Measurements from ENCODE around the gene RPL10.

GRCh38 chrX:154429711-154430110 is 31.5 kb downstream of the RPL10 start:
- TF ChIP-seq CTCF (optimal IDR thresholded peaks at IDR 0.05 in 1 of 3, IDR thresholded peaks at IDR 0.05 in 1 of 3, conservative IDR thresholded peaks at IDR 0.05 in 1 of 3; ENCODE audit: extremely low read depth in 1 of 3, insufficient read depth in 2 of 3, low read length in 3 of 3) (no peak), EZH2 (IDR thresholded peaks at IDR 0.05; ENCODE audit: low read length) (no peak)

Measured in keratinocyte (primary cell).